IPS-18a (cell line): Measurements from ENCODE around the gene PRAMEF1.
A peak's percentile ranks its signal among the peaks of the same experiment; 100 is the strongest.
"Not testable (repeated sequence)": the region's sequence is repeated elsewhere in the genome, so short reads cannot be mapped to it uniquely, and the experiment has no call there.

Source experiments
- H3K27ac ChIP-seq: one replicate; pipeline ENCODE4 v1.5.1; 2013; ENCODE audit warnings: low read length
- H3K27me3 ChIP-seq: one replicate; pipeline ENCODE4 v1.6.1; 2013; ENCODE audit warnings: mild to moderate bottlenecking, low read length; ENCODE audit not compliant: control insufficient read depth, insufficient read depth
- H3K36me3 ChIP-seq: one replicate; pipeline ENCODE4 v1.6.1; 2013; ENCODE audit warnings: low read depth, low read length; ENCODE audit not compliant: control insufficient read depth
- H3K4me1 ChIP-seq: one replicate; pipeline ENCODE4 v1.6.1; 2013; ENCODE audit warnings: low read depth, low read length; ENCODE audit not compliant: control insufficient read depth
- H3K4me3 ChIP-seq: one replicate; pipeline ENCODE4 v1.5.1; 2013; ENCODE audit warnings: low read length
- H3K9ac ChIP-seq: one replicate; pipeline ENCODE4 v1.6.1; 2013; ENCODE audit warnings: mild to moderate bottlenecking, low read length, moderate library complexity
- H3K9me3 ChIP-seq: one replicate; pipeline ENCODE4 v1.6.1; 2013; ENCODE audit warnings: low read depth, low read length; ENCODE audit not compliant: control insufficient read depth

Gene PRAMEF1

GRCh38 chr1:12791097-12791496 lies at the start of gene PRAMEF1:
TSS of gene PRAMEF1 (plus strand) at chr1:12791397. CDS start at chr1:12793228, 1,831 bp downstream.
- H3K9me3 ChIP-seq, H3K4me1 ChIP-seq, H3K4me3 ChIP-seq: not testable (repeated sequence)

GRCh38 chr1:12741946-12742345 lies 49.3 kb upstream of the PRAMEF1 start:
- H3K27ac ChIP-seq = no peak overlapping the region
- no peaks in the 10 kb centered on the region for H3K36me3 ChIP-seq
- no peak overlapping the region for H3K9ac ChIP-seq
- no peaks in the 10 kb centered on the region for H3K27me3 ChIP-seq
- H3K4me1 ChIP-seq = no peaks in the 10 kb centered on the region
- H3K4me3 ChIP-seq = no peak overlapping the region
- no peaks in the 10 kb centered on the region for H3K9me3 ChIP-seq

More at GRCh38 chr1:12791097-12791496, at the start of gene PRAMEF1:
- not testable (repeated sequence) for H3K27me3 ChIP-seq, H3K36me3 ChIP-seq, H3K9ac ChIP-seq, H3K27ac ChIP-seq

- H3K36me3 ChIP-seq = no peaks in the 10 kb centered on the region
- H3K9ac ChIP-seq = no peak overlapping the region
- no peak overlapping the region for H3K4me3 ChIP-seq
Measured at GRCh38 chr1:12745126-12745991, 45.8 kb upstream of the PRAMEF1 start.

GRCh38 chr1:12745992-12746323 lies 45.2 kb upstream of the PRAMEF1 start, which contains the start of gene CFAP107:
TSS of gene CFAP107 (plus strand) at chr1:12746200. CDS start at chr1:12746431, 231 bp downstream.
- no peaks in the 10 kb centered on the region for H3K27me3 ChIP-seq
- H3K36me3 ChIP-seq = no peaks in the 10 kb centered on the region
- H3K9ac ChIP-seq = peak within 1 kb of the TSS; percentile 5
- H3K27ac ChIP-seq = no peak within 1 kb of the TSS
- H3K4me3 ChIP-seq = no peak within 1 kb of the TSS
- peaks cover 5% of the 10 kb centered on the region for H3K9me3 ChIP-seq
- H3K4me1 ChIP-seq = no peaks in the 10 kb centered on the region

More at GRCh38 chr1:12745126-12745991, 45.8 kb upstream of the PRAMEF1 start:
- H3K4me1 ChIP-seq = no peaks in the 10 kb centered on the region
- H3K27me3 ChIP-seq = no peaks in the 10 kb centered on the region
- peaks cover 5% of the 10 kb centered on the region for H3K9me3 ChIP-seq
- H3K27ac ChIP-seq = no peak overlapping the region

- no peak overlapping the region for H3K9ac ChIP-seq
- no peaks in the 10 kb centered on the region for H3K4me1 ChIP-seq
- peaks cover 5% of the 10 kb centered on the region for H3K9me3 ChIP-seq
- H3K4me3 ChIP-seq = no peak overlapping the region
- no peaks in the 10 kb centered on the region for H3K36me3 ChIP-seq
- H3K27ac ChIP-seq = no peak overlapping the region
- H3K27me3 ChIP-seq = no peaks in the 10 kb centered on the region
Measured at GRCh38 chr1:12748778-12749355, 42.3 kb upstream of the PRAMEF1 start.

GRCh38 chr1:12754738-12755137 lies 36.5 kb upstream of the PRAMEF1 start:
- Histone ChIP-seq H3K4me3 (no peak overlapping the region), H3K27ac (no peak overlapping the region), H3K27me3 (no peaks in the 10 kb centered on the region), H3K9me3 (no peaks in the 10 kb centered on the region), H3K36me3 (no peaks in the 10 kb centered on the region), H3K9ac (no peak overlapping the region), H3K4me1 (no peaks in the 10 kb centered on the region)

- Histone ChIP-seq H3K4me1 (no peaks in the 10 kb centered on the region), H3K27me3 (no peaks in the 10 kb centered on the region), H3K9me3 (no peaks in the 10 kb centered on the region), H3K27ac (no peak overlapping the region), H3K9ac (no peak overlapping the region), H3K36me3 (no peaks in the 10 kb centered on the region), H3K4me3 (no peak overlapping the region)
Measured at GRCh38 chr1:12756273-12756672, 34.9 kb upstream of the PRAMEF1 start.

- H3K27ac ChIP-seq = no peak overlapping the region
- no peak overlapping the region for H3K9ac ChIP-seq
- H3K4me3 ChIP-seq = no peak overlapping the region
- H3K36me3 ChIP-seq = no peaks in the 10 kb centered on the region
- H3K27me3 ChIP-seq = no peaks in the 10 kb centered on the region
- no peaks in the 10 kb centered on the region for H3K4me1 ChIP-seq
- H3K9me3 ChIP-seq = no peaks in the 10 kb centered on the region
Measured at GRCh38 chr1:12756768-12757413, 34.3 kb upstream of the PRAMEF1 start.

GRCh38 chr1:12757836-12758235 lies 33.4 kb upstream of the PRAMEF1 start:
- Histone ChIP-seq H3K9ac (no peak overlapping the region), H3K27ac (no peak overlapping the region), H3K36me3 (no peaks in the 10 kb centered on the region), H3K27me3 (no peaks in the 10 kb centered on the region), H3K4me3 (no peak overlapping the region), H3K9me3 (no peaks in the 10 kb centered on the region), H3K4me1 (no peaks in the 10 kb centered on the region)

GRCh38 chr1:12760256-12760795 lies 30.9 kb upstream of the PRAMEF1 start:
- no peaks in the 10 kb centered on the region for H3K36me3 ChIP-seq
- no peaks in the 10 kb centered on the region for H3K9me3 ChIP-seq
- no peak overlapping the region for H3K9ac ChIP-seq
- H3K27me3 ChIP-seq = no peaks in the 10 kb centered on the region
- H3K4me3 ChIP-seq = no peak overlapping the region
- H3K27ac ChIP-seq = no peak overlapping the region
- H3K4me1 ChIP-seq = no peaks in the 10 kb centered on the region

GRCh38 chr1:12761781-12762180 lies 29.4 kb upstream of the PRAMEF1 start:
- Histone ChIP-seq H3K36me3 (no peaks in the 10 kb centered on the region), H3K27me3 (no peaks in the 10 kb centered on the region), H3K4me3 (no peak overlapping the region), H3K9me3 (no peaks in the 10 kb centered on the region), H3K27ac (no peak overlapping the region), H3K9ac (no peak overlapping the region), H3K4me1 (no peaks in the 10 kb centered on the region)
